HCT116 (cell line): Measurements from ENCODE around the gene CCDC83. TPM values are rescaled to one million over a fixed set of nuclear protein-coding genes. Genes with fewer than 3 reads are reported as not detected.

ENCODE experiments used
- ATAC-seq: fragments of 200-7000 bp; cut with Tn5 transposase; 2 replicates; pipeline ENCODE4 v1.9.1; 2020; ENCODE audit warnings: mild to moderate bottlenecking, moderate library complexity
- BruUV-seq: library from RNA; stranded (reverse); fragments of 400-500 nt; replicated peaks from 2 replicates; lab custom pipeline; 2021; lab: Mats Ljungman, UMichigan
- CTCF ChIA-PET: fragments of 300-600 bp; sonication (Branson Sonifier 250); formaldehyde crosslinking; loops from one replicate; lab custom pipeline; 2021; ENCODE audit warnings: antibody characterized with exemption; lab: Charles Lee
- POLR2A ChIA-PET: fragments of 300-600, 350-600 bp; sonication (Branson Sonifier 250); formaldehyde crosslinking; loops from one replicate; lab custom pipeline; 2021; ENCODE audit warnings: antibody characterized with exemption; lab: Charles Lee
- RAD21 ChIA-PET, 2 experiments: fragments of 300-600 bp; sonication (Branson Sonifier 250); formaldehyde crosslinking; loops; one replicate each; lab custom pipeline; 2023; ENCODE audit warnings: low total read pairs in 2 of 2; ENCODE audit not compliant: uncharacterized antibody in 2 of 2, unreplicated experiment in 2 of 2, low non-redundant PET in 1 of 2; lab: Charles Lee
- DNase-seq: peaks from one replicate; pipeline ENCODE4 v3.0.0-alpha.2; 2010; ENCODE audit warnings: low read depth, low spot score
- H2AFZ ChIP-seq: fragments of 200-600 bp; shearing (Covaris generic), sonication (generic); 2 replicates; pipeline ENCODE4 v1.6.1; 2017; ENCODE audit warnings: low read depth, mixed run types, mixed read lengths, antibody characterized with exemption, low read length; ENCODE audit not compliant: poor library complexity, severe bottlenecking
- H3K27ac ChIP-seq: 2 replicates; pipeline ENCODE4 v1.5.1; 2012; ENCODE audit warnings: low read depth, low read length
- H3K27me3 ChIP-seq: fragments of 200-600 bp; sonication (generic); 2 replicates; pipeline ENCODE4 v1.6.1; 2016; ENCODE audit warnings: mixed run types, low read length, mixed read lengths; ENCODE audit not compliant: insufficient read depth
- H3K36me3 ChIP-seq, 2 experiments: fragments of 200-500 bp in 1 of 2; fragments of 200-600 bp in 1 of 2; sonication (Bioruptor generic) in 1 of 2; sonication (generic) in 1 of 2; 2 replicates each; pipeline versions ENCODE4 v1.5.1 to v1.6.1; 2014 to 2016; ENCODE audit warnings: low read length in 2 of 2, inconsistent platforms in 1 of 2, mixed read lengths in 1 of 2, mixed run types in 1 of 2; ENCODE audit not compliant: insufficient read depth in 2 of 2, control insufficient read depth in 1 of 2
- H3K4me1 ChIP-seq, 2 experiments: fragments of 200-600 bp in 1 of 2; sonication (generic) in 1 of 2; 2 replicates each; pipeline versions ENCODE4 v1.5.1 to v1.6.1; 2012 to 2017; ENCODE audit warnings: low read length in 2 of 2, inconsistent platforms in 1 of 2, mild to moderate bottlenecking in 1 of 2, mixed read lengths in 1 of 2, mixed run types in 1 of 2, moderate library complexity in 1 of 2; ENCODE audit not compliant: insufficient read depth in 2 of 2, control insufficient read depth in 1 of 2
- H3K4me2 ChIP-seq: fragments of 200-600 bp; sonication (generic); 2 replicates; pipeline ENCODE4 v1.6.1; 2017; ENCODE audit warnings: mixed run types, low read length, mixed read lengths
- H3K4me3 ChIP-seq, 2 experiments: fragments of 200-600 bp in 1 of 2; sonication (generic) in 1 of 2; replicated peaks in 1 of 2; 2 replicates each; pipeline ENCODE4 v1.5.1; 2011 to 2016; ENCODE audit warnings: low read length in 2 of 2, control low read depth in 1 of 2, low read depth in 1 of 2, mild to moderate bottlenecking in 1 of 2, mixed read lengths in 1 of 2, mixed run types in 1 of 2
- H3K79me2 ChIP-seq: fragments of 200-600 bp; sonication (generic); 2 replicates; pipeline ENCODE4 v1.6.1; 2017; ENCODE audit warnings: mild to moderate bottlenecking, mixed run types, low read length, moderate library complexity, mixed read lengths; ENCODE audit not compliant: insufficient read depth
- H3K9ac ChIP-seq: fragments of 200-600 bp; sonication (generic); 2 replicates; pipeline ENCODE4 v1.6.1; 2016; ENCODE audit warnings: low read length, mixed read lengths
- H3K9me2 ChIP-seq: fragments of 200-600 bp; sonication (generic), shearing (Covaris generic); 2 replicates; pipeline ENCODE4 v1.6.1; 2017; ENCODE audit warnings: mixed run types, mild to moderate bottlenecking, moderate library complexity; ENCODE audit not compliant: insufficient read depth
- H3K9me3 ChIP-seq, 2 experiments: fragments of 200-500 bp in 1 of 2; fragments of 200-600 bp in 1 of 2; sonication (Bioruptor generic) in 1 of 2; sonication (generic) in 1 of 2; 2 replicates each; pipeline ENCODE4 v1.6.1; 2014 to 2017; ENCODE audit warnings: low read length in 2 of 2, mixed read lengths in 2 of 2, inconsistent platforms in 1 of 2, low read depth in 1 of 2, mild to moderate bottlenecking in 1 of 2, mixed run types in 1 of 2, moderate library complexity in 1 of 2; ENCODE audit not compliant: control insufficient read depth in 1 of 2, insufficient read depth in 1 of 2
- H4K20me1 ChIP-seq: fragments of 200-600 bp; sonication (generic), shearing (Covaris generic); 2 replicates; pipeline ENCODE4 v1.6.1; 2017; ENCODE audit warnings: mixed run types, mild to moderate bottlenecking, moderate library complexity; ENCODE audit not compliant: insufficient read depth
- CBX3 ChIP-seq: IDR thresholded peaks from 2 replicates; pipeline ENCODE4 v1.6.1; 2012; ENCODE audit warnings: low read depth
- CEBPB ChIP-seq: IDR thresholded peaks from 2 replicates; pipeline ENCODE4 v1.6.1; 2012; ENCODE audit warnings: low read depth
- EGR1 ChIP-seq: IDR thresholded peaks from 2 replicates; pipeline ENCODE4 v1.6.1; 2012; ENCODE audit warnings: low read depth
- ELF1 ChIP-seq: IDR thresholded peaks from 2 replicates; pipeline ENCODE4 v1.6.1; 2012; ENCODE audit warnings: low read depth, borderline replicate concordance
- EZH2 ChIP-seq: fragments of 200-600 bp; sonication (generic); IDR thresholded peaks from 2 replicates; pipeline ENCODE4 v1.6.1; 2017; ENCODE audit warnings: antibody characterized with exemption, mixed run types
- JUND ChIP-seq: IDR thresholded peaks from 2 replicates; pipeline ENCODE4 v1.6.1; 2012
- POLR2AphosphoS5 ChIP-seq: IDR thresholded peaks from 2 replicates; pipeline ENCODE4 v1.6.1; 2011; ENCODE audit warnings: mild to moderate bottlenecking, low read depth, low read length, moderate library complexity
- RAD21 ChIP-seq: IDR thresholded peaks from 2 replicates; pipeline ENCODE4 v1.6.1; 2012; ENCODE audit warnings: low read depth, mild to moderate bottlenecking
- SIN3A ChIP-seq: IDR thresholded peaks from 2 replicates; pipeline ENCODE4 v1.6.1; 2012; ENCODE audit warnings: low read depth
- SP1 ChIP-seq: IDR thresholded peaks from 2 replicates; pipeline ENCODE4 v1.6.1; 2012; ENCODE audit warnings: low read depth
- TCF7L2 ChIP-seq: IDR thresholded peaks from 2 replicates; pipeline ENCODE4 v1.7.0; 2011; ENCODE audit warnings: borderline replicate concordance, inconsistent platforms; ENCODE audit not compliant: insufficient read depth, insufficient read length; ENCODE audit errors: extremely low read depth
- intact Hi-C: fragments of 100-400 bp; cut with micrococcal nuclease; formaldehyde crosslinking; loops from 2 replicates; pipeline ENCODE4 v1.10.0; 2022
- total RNA-seq: library from RNA; stranded (reverse); gene quantifications from one replicate; pipeline ENCODE4 v1.2.1, GENCODE V29; 2021; ENCODE audit not compliant: unreplicated experiment
- TF ChIP-seq, protein P1 (sequence below): IDR thresholded peaks from 2 replicates; pipeline ENCODE4 v1.6.1; 2012; ENCODE audit warnings: low read depth
- TF ChIP-seq, protein P2 (sequence below), 3 experiments: fragments of 200-600 bp in 1 of 3; sonication (generic) in 1 of 3; IDR thresholded peaks in 2 of 3; conservative IDR thresholded peaks in 1 of 3; 2 replicates each; pipeline ENCODE4 v1.5.1; 2012 to 2017; ENCODE audit warnings: low read depth in 2 of 3, low read length in 2 of 3, antibody characterized with exemption in 1 of 3, borderline replicate concordance in 1 of 3, control low read depth in 1 of 3, mild to moderate bottlenecking in 1 of 3, mixed read lengths in 1 of 3, mixed run types in 1 of 3, moderate library complexity in 1 of 3; ENCODE audit not compliant: insufficient read depth in 1 of 3

CCDC83 gene
- total RNA-seq, 1 experiment from 2014 or later: not detected

DNA sequence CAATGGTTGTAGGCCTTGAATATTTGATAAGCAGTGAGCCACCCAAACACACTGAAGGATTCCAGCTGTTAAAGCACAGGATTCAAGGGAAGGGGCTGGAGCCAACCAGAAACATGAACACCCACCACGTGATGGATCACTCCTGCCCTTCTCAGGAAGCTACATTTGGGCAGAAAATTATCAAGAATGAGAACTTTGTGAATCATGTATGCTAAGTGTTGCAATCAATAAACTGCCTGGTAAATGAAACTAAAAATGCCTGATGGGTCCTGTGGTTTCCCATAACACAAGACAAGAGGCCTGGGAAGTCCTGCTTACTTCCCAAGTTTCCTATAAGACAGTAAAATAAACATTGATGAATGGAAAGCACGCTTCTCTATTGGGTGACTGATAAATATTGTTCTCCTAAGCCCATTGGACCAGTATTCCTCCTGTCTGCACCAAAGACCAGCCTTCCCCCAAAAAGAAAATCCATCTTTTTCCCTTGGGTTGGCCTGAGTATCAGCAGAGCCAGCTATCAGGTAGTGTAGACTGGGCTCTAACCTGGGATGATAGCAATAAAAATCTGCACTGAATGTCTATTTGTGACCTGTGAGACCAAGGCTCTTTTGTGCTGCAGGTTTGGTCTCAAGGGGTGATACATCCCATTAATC lies 98.4 kb downstream of the CCDC83 start:
- Histone ChIP-seq H3K4me2 (no peak overlapping the region), H3K79me2 (no peaks in the 10 kb centered on the region), H2AFZ (no peak overlapping the region), H3K9me3 (no peaks in the 10 kb centered on the region), H3K27me3 (no peaks in the 10 kb centered on the region), H3K4me3 (no peak overlapping the region), H3K27ac (no peak overlapping the region), H3K9ac (no peak overlapping the region), H3K9me2 (no peaks in the 10 kb centered on the region), H3K36me3 (no peaks in the 10 kb centered on the region; a peak in 1 of 4 replicates), H4K20me1 (no peaks in the 10 kb centered on the region), H3K4me1 (peaks cover 0 to 16% of the 10 kb centered on the region in 2 experiments; a peak in 1 of 4 replicates)
- ChIA-PET CTCF (no interaction called here), RAD21 (no interaction called here), POLR2A (no interaction called here)
- TF ChIP-seq TCF7L2: no peak
- TF ChIP-seq JUND: no peak
- no peak for TF ChIP-seq POLR2AphosphoS5
- no peak for TF ChIP-seq EZH2
- TF ChIP-seq CBX3: no peak
- TF ChIP-seq ELF1: no peak
- TF ChIP-seq SIN3A: no peak
- TF ChIP-seq, protein P1, sequence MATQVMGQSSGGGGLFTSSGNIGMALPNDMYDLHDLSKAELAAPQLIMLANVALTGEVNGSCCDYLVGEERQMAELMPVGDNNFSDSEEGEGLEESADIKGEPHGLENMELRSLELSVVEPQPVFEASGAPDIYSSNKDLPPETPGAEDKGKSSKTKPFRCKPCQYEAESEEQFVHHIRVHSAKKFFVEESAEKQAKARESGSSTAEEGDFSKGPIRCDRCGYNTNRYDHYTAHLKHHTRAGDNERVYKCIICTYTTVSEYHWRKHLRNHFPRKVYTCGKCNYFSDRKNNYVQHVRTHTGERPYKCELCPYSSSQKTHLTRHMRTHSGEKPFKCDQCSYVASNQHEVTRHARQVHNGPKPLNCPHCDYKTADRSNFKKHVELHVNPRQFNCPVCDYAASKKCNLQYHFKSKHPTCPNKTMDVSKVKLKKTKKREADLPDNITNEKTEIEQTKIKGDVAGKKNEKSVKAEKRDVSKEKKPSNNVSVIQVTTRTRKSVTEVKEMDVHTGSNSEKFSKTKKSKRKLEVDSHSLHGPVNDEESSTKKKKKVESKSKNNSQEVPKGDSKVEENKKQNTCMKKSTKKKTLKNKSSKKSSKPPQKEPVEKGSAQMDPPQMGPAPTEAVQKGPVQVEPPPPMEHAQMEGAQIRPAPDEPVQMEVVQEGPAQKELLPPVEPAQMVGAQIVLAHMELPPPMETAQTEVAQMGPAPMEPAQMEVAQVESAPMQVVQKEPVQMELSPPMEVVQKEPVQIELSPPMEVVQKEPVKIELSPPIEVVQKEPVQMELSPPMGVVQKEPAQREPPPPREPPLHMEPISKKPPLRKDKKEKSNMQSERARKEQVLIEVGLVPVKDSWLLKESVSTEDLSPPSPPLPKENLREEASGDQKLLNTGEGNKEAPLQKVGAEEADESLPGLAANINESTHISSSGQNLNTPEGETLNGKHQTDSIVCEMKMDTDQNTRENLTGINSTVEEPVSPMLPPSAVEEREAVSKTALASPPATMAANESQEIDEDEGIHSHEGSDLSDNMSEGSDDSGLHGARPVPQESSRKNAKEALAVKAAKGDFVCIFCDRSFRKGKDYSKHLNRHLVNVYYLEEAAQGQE: no peak
- TF ChIP-seq EGR1: no peak
- TF ChIP-seq RAD21: no peak
- no peak for TF ChIP-seq CEBPB
- TF ChIP-seq, protein P2, sequence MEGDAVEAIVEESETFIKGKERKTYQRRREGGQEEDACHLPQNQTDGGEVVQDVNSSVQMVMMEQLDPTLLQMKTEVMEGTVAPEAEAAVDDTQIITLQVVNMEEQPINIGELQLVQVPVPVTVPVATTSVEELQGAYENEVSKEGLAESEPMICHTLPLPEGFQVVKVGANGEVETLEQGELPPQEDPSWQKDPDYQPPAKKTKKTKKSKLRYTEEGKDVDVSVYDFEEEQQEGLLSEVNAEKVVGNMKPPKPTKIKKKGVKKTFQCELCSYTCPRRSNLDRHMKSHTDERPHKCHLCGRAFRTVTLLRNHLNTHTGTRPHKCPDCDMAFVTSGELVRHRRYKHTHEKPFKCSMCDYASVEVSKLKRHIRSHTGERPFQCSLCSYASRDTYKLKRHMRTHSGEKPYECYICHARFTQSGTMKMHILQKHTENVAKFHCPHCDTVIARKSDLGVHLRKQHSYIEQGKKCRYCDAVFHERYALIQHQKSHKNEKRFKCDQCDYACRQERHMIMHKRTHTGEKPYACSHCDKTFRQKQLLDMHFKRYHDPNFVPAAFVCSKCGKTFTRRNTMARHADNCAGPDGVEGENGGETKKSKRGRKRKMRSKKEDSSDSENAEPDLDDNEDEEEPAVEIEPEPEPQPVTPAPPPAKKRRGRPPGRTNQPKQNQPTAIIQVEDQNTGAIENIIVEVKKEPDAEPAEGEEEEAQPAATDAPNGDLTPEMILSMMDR (IDR thresholded peaks at IDR 0.05 in 2 of 3, conservative IDR thresholded peaks at IDR 0.05 in 1 of 3; ENCODE audit: borderline replicate concordance in 1 of 3, insufficient read depth in 1 of 3, low read depth in 2 of 3, low read length in 2 of 3): no peak
- TF ChIP-seq SP1: no peak
- ATAC-seq (no peak), DNase-seq (no peak)
- BruUV-seq: no TSS peak
- intact Hi-C loops: no loop called here
